Activated naive CD4-positive, alpha-beta T cell treated with anti-CD3 and anti-CD28 coated beads for 36 hours (primary cell): ENCODE measurements around the gene RARA. TPM values are rescaled to one million over a fixed set of nuclear protein-coding genes. Genes with fewer than 3 reads are reported as not detected.

Experiments used
- CTCF ChIA-PET: fragments of 350-600 bp; sonication (Branson Sonifier 250); formaldehyde crosslinking; loops from one replicate; lab custom pipeline; 2021; ENCODE audit warnings: antibody characterized with exemption; lab: Charles Lee
- DNase-seq: peaks from one replicate; pipeline ENCODE4 v3.0.0-alpha.2; 2020
- H3K27ac Mint-ChIP-seq: one replicate; pipeline ENCODE4 v1.8.0; 2021; ENCODE audit warnings: mild to moderate bottlenecking, mixed read lengths
- H3K27me3 Mint-ChIP-seq: one replicate; pipeline ENCODE4 v1.8.0; 2021; ENCODE audit warnings: low read depth, mixed read lengths
- H3K36me3 Mint-ChIP-seq: one replicate; pipeline ENCODE4 v1.8.0; 2021; ENCODE audit warnings: low read depth, mixed read lengths
- H3K4me1 Mint-ChIP-seq: one replicate; pipeline ENCODE4 v1.8.0; 2021; ENCODE audit warnings: low read depth, mixed read lengths
- H3K4me3 Mint-ChIP-seq: one replicate; pipeline ENCODE4 v1.8.0; 2021; ENCODE audit warnings: mild to moderate bottlenecking, moderate library complexity, mixed read lengths
- H3K9me3 Mint-ChIP-seq: one replicate; pipeline ENCODE4 v1.8.0; 2021; ENCODE audit warnings: mixed read lengths
- intact Hi-C: fragments of 100-400 bp; cut with micrococcal nuclease; formaldehyde crosslinking; loops from one replicate; pipeline ENCODE4 v1.15.1; 2023
- total RNA-seq, 2 experiments: library from RNA; stranded (reverse); gene quantifications; one replicate each; pipeline ENCODE4 v1.2.3, GENCODE V29; 2021

Gene RARA
- total RNA-seq, 2 experiments from 2014 or later = 16.9 to 18.5 TPM

DNA sequence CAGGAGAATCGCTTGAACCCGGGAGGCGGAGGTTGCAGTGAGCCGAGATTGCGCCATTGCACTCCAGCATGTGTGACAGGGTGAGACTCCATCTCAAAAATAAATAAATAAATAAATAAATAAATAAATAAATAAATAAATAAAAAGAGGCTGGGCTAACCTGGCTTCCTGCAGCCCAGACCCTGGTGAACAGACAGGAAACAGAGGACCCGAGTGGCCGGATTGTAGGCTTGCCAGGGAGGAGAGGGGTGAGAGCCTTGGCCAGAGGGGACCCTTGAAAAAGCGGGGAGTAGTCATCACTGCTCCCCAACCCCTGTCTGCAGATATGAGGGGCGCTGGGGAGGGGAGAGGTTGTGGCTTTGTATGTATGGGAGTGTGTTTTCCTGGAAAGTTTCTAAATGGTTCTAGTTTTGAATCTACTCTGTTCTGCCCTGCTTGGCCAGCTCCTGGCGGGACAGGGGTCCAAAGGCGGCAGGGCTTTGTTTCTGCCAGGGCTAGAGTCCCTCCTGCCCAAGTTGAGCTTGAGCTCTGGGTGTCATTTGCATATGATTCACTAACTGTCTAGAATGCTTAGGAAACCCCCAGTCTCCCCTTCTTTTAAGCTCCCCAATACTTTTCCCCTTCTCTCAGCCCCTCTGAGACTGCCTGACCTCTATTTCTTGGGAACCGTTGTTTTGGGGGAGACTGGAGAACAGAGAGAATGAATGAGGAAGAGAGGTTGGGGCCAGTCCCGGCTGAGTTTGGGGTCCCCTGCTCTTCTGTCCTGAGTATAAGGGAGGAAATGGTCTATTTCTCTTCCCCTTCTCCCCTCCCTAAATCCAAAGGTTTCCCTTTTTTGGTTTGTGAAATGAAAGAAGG, 16.4 kb downstream of the RARA start:
- CTCF ChIA-PET = interaction anchor here (0.6 to 3.2 kb wide), 9 partner anchors 9 to 289 kb away, joined by 3 to 13 read pairs (median 5); partner anchors contain the start of gene WIPF2
- intact Hi-C loops = loop anchor here (1.0 to 10.0 kb wide), 2 partner anchors 7 to 1339 kb away; no protein-coding TSS in a partner anchor
- Mint-ChIP-seq H3K27ac (peak overlapping the region; percentile 94), H3K27me3 (no peaks in the 10 kb centered on the region), H3K4me1 (peaks cover 92% of the 10 kb centered on the region), H3K36me3 (no peaks in the 10 kb centered on the region), H3K4me3 (peak overlapping the region; percentile 65), H3K9me3 (no peaks in the 10 kb centered on the region)
- DNase-seq = peak; percentile 54

- peaks cover 2% of the 10 kb centered on the region for H3K36me3 Mint-ChIP-seq
- peak; percentile 82 for DNase-seq
- peak overlapping the region; percentile 65 for H3K4me3 Mint-ChIP-seq
- intact Hi-C loops = loop anchor here (1.0 to 10.0 kb wide), 2 partner anchors 8 to 1339 kb away; no protein-coding TSS in a partner anchor
- CTCF ChIA-PET = interaction anchor here (0.5 to 3.2 kb wide), 8 partner anchors 10 to 289 kb away, joined by 4 to 13 read pairs (median 6); no protein-coding TSS in a partner anchor
- peak overlapping the region; percentile 94 for H3K27ac Mint-ChIP-seq
- H3K9me3 Mint-ChIP-seq = no peaks in the 10 kb centered on the region
- peaks cover 92% of the 10 kb centered on the region for H3K4me1 Mint-ChIP-seq
- H3K27me3 Mint-ChIP-seq = no peaks in the 10 kb centered on the region
Measured at GRCh38 chr17:40326014-40326831, 17.2 kb downstream of the RARA start.

DNA sequence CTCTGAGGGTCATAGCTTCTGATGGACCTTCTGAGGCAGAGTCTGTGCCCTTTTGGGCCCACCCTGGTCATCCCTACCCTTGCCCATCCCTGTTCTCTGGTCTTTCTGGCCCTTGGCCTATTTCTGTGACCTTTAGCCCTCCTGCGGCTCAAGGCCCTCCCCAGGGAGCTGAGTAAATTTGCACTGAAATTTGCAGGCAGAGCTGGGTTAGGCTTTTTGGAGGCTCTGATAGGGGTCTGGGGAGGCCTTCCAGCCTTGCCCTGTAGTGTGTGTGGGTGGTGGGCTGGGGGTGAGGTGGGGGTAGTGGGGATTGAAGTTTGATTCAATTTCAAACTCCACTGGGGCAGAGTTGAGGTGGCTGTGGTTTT, 17.8 kb downstream of the RARA start:
- Mint-ChIP-seq H3K9me3 (no peaks in the 10 kb centered on the region), H3K36me3 (peaks cover 8% of the 10 kb centered on the region), H3K27me3 (no peaks in the 10 kb centered on the region), H3K4me1 (peaks cover 92% of the 10 kb centered on the region), H3K27ac (peak overlapping the region; percentile 94), H3K4me3 (peak overlapping the region; percentile 65)
- CTCF ChIA-PET = interaction anchor here (0.5 to 3.2 kb wide), 4 partner anchors 13 to 31 kb away, joined by 4 to 13 read pairs (median 6); no protein-coding TSS in a partner anchor
- intact Hi-C loops = loop anchor here (1.0 to 10.0 kb wide), 2 partner anchors 9 to 1338 kb away; no protein-coding TSS in a partner anchor
- DNase-seq = no peak

GRCh38 chr17:40327244-40327729, 18.3 kb downstream of the RARA start:
- no peak for DNase-seq
- CTCF ChIA-PET = interaction anchor here (1.2 to 2.2 kb wide), 3 partner anchors 8 to 27 kb away, joined by 3 to 7 read pairs (median 4); no protein-coding TSS in a partner anchor

DNA sequence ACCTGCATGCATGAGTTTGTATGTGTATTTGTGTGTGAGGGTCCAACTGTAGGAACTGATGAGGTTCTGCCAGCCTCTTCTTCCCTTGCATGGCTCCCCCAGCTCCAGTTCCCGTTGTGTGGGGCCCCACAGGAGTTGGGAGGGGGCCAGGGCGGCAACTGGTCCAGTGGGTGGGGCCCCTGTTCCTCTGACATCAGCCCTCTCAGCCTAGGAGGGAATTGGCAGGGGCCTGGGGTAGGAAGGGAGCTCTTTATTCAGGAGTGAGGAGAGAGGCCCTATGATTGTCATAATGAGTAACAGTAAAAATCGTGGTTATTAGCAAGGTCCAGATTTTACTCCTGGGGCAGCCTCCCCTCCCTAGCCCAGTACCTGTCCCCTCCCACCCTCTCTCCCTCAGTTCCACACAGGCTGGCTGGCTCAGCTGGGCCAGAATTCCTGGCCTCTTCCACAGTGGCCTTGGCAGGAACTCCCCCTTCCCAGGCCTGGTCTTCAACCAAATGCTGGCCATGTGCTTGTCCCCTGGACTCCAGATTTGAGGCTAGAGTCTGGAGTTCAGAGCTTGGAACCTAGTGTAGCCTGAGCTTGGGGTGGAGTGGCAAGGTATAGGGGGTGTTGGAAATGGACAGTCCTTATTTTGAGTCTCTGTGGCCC, 18.9 kb downstream of the RARA start:
- Mint-ChIP-seq H3K4me1 (peaks cover 90% of the 10 kb centered on the region), H3K36me3 (peaks cover 12% of the 10 kb centered on the region), H3K4me3 (no peak overlapping the region), H3K9me3 (no peaks in the 10 kb centered on the region), H3K27ac (peak overlapping the region; percentile 94), H3K27me3 (no peaks in the 10 kb centered on the region)
- intact Hi-C loops = loop anchor here (10.0 kb wide), 1 partner anchor 1337 kb away; no protein-coding TSS in a partner anchor
- DNase-seq = no peak
- CTCF ChIA-PET = interaction anchor here (0.7 to 1.3 kb wide), 3 partner anchors 9 to 27 kb away, joined by 3 to 4 read pairs (median 3); no protein-coding TSS in a partner anchor

More at GRCh38 chr17:40327244-40327729, 18.3 kb downstream of the RARA start:
- Mint-ChIP-seq H3K27ac (peak overlapping the region; percentile 94), H3K27me3 (no peaks in the 10 kb centered on the region), H3K4me1 (peaks cover 88% of the 10 kb centered on the region), H3K4me3 (no peak overlapping the region), H3K9me3 (no peaks in the 10 kb centered on the region), H3K36me3 (peaks cover 9% of the 10 kb centered on the region)
- intact Hi-C loops = loop anchor here (10.0 kb wide), 1 partner anchor 1338 kb away; no protein-coding TSS in a partner anchor

DNA sequence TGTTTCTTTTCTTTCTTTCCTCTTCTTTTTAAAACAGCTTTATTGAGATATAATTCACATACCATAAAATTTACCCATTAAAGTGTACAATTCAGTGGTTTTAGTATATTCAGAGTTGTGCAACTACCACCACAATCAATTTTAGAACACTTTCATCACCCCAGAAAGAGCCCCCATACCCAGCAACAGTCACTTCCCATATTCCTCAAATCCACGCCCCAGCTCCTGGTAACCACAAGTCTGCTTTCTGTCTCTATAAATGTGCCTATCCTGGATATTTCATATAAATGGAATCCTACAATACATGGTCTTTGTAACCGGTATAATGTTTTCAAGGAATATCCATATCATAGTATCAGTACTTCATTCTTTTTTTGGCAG, 19.4 kb downstream of the RARA start:
- intact Hi-C loops = loop anchor here (10.0 kb wide), 1 partner anchor 1336 kb away; no protein-coding TSS in a partner anchor
- DNase-seq = no peak
- Mint-ChIP-seq H3K4me1 (peaks cover 87% of the 10 kb centered on the region), H3K4me3 (no peak overlapping the region), H3K36me3 (peaks cover 12% of the 10 kb centered on the region), H3K9me3 (no peaks in the 10 kb centered on the region), H3K27ac (peak overlapping the region; percentile 40), H3K27me3 (no peaks in the 10 kb centered on the region)
- CTCF ChIA-PET = interaction anchor here (0.7 to 1.3 kb wide), 2 partner anchors 9 to 22 kb away, joined by 3 read pairs; no protein-coding TSS in a partner anchor

DNA sequence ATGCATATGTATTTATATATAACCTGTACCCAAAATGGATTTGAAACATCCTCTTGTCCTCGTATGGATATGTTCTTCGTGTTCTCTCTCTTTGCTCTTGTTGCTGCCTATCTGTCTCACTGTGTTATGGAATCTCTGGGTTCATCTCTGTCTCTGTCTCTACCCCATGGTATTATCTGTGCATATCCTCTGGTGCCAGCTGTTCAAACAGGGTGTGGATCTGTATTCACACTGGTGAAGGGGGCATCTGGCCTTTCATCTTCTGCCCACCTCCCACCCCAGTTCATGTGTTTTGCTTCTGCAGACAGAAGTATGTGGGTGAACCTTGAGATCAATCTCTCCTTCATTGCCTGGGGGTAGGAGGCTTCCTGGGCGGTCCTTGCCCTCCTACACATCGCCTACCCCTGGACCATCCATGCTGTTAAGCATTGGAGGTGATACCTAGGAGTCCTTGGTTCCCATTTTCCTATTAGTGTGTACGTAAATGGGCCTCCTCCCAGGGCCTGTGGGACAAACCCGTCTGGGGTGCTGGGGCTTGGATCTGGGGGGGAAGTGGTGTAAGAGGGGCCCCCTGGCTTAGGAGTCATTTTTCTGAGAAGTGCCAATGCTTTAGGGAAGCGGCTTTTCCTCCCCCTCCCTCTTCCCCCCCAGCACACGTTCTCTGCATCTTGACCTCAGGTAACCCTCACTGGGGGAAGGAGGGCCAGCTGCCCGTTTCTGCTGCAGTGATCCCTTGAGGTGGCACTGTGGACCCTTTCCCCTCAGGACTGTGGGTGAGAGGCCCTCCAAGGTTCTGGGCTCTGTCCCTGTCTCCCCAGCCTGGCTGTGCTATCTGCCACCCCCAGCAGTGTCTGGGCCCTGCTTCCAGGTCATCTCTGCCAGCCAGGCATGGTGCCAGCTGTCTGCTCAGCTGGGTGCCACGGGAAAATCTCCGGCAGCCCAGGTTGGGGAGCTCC, 21.1 kb downstream of the RARA start:
- no peaks in the 10 kb centered on the region for H3K27me3 Mint-ChIP-seq
- H3K36me3 Mint-ChIP-seq = peaks cover 12% of the 10 kb centered on the region
- peak overlapping the region; percentile 0 for H3K4me3 Mint-ChIP-seq
- CTCF ChIA-PET = interaction anchor here (1.0 to 2.2 kb wide), 3 partner anchors 11 to 13 kb away, joined by 3 to 5 read pairs (median 4); no protein-coding TSS in a partner anchor
- DNase-seq = peak; percentile 57
- intact Hi-C loops = loop anchor here (10.0 kb wide), 1 partner anchor 1335 kb away; no protein-coding TSS in a partner anchor
- H3K4me1 Mint-ChIP-seq = peaks cover 85% of the 10 kb centered on the region
- peak overlapping the region; percentile 57 for H3K27ac Mint-ChIP-seq
- H3K9me3 Mint-ChIP-seq = no peaks in the 10 kb centered on the region

DNA sequence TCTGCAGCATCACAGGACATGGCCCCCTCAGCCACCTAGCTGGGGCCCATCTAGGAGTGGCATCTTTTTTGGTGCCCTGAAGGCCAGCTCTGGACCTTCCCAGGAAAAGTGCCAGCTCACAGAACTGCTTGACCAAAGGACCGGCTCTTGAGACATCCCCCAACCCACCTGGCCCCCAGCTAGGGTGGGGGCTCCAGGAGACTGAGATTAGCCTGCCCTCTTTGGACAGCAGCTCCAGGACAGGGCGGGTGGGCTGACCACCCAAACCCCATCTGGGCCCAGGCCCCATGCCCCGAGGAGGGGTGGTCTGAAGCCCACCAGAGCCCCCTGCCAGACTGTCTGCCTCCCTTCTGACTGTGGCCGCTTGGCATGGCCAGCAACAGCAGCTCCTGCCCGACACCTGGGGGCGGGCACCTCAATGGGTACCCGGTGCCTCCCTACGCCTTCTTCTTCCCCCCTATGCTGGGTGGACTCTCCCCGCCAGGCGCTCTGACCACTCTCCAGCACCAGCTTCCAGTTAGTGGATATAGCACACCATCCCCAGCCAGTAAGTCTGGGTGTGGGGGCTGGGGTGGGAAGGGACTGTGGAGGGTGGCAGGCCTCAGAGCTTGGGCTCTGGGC, 22.0 kb downstream of the RARA start:
- H3K9me3 Mint-ChIP-seq = no peaks in the 10 kb centered on the region
- H3K27ac Mint-ChIP-seq = peak overlapping the region; percentile 84
- no peak overlapping the region for H3K4me3 Mint-ChIP-seq
- H3K27me3 Mint-ChIP-seq = no peaks in the 10 kb centered on the region
- intact Hi-C loops = no loop called here
- CTCF ChIA-PET = interaction anchor here (0.6 to 2.2 kb wide), 5 partner anchors 8 to 119 kb away, joined by 3 to 6 read pairs (median 4); no protein-coding TSS in a partner anchor
- peaks cover 78% of the 10 kb centered on the region for H3K4me1 Mint-ChIP-seq
- no peak for DNase-seq
- H3K36me3 Mint-ChIP-seq = peaks cover 12% of the 10 kb centered on the region

DNA sequence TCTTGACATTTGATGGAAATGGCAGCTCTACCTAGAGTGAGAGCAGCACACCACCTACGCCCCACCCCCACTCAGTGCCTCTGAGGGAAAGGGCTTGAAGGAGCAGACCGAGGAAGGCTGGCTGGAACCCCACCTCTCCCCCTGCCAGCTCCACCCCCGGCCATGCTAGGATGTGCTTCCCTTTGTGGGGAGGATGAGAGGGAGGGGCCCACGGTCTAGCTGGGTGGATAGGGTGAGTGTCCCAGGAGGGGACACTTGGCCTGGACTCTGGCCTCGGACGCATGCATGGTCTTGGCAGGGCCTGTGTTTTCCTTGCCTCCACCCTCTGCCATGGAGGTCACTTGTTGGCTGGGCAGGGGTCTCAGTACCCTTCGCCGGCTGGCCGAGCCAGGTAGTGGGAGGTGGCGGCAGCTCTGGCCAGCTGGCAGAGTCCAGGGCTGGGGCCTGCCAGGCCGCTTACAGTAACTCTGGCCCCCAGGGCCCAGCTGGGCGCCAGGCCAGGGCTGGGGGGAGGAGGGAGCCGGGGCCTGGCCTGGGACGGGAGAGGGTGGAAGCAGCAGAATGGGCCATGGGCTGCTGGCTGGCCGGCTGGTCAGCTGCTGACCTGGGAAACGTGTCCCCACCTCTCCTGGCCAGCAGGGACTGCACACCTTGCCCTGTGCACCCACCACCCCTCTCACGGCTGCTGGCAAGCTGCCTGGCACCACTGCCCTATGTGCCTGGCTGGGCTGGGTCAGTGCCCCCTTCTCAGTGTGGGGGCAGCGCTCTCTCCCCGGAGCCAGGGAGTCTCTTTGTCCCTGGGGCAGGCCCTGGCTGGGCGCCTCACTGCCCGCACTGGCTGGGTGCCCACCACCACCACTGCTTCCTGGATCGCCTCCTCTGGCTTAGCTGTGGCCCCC, 23.0 kb downstream of the RARA start:
- H3K4me3 Mint-ChIP-seq = no peak overlapping the region
- peaks cover 71% of the 10 kb centered on the region for H3K4me1 Mint-ChIP-seq
- peaks cover 12% of the 10 kb centered on the region for H3K36me3 Mint-ChIP-seq
- H3K9me3 Mint-ChIP-seq = no peaks in the 10 kb centered on the region
- no peaks in the 10 kb centered on the region for H3K27me3 Mint-ChIP-seq
- peak overlapping the region; percentile 84 for H3K27ac Mint-ChIP-seq
- peak; percentile 39 for DNase-seq
- intact Hi-C loops = no loop called here
- CTCF ChIA-PET = interaction anchor here (1.0 to 2.2 kb wide), 5 partner anchors 9 to 23 kb away, joined by 3 to 5 read pairs (median 4); no protein-coding TSS in a partner anchor
